NCI-H345 treated with DMSO at 0.1 percent for 48 hours (cell line): Measurements from ENCODE around the gene ZNF675.
"Not testable (repeated sequence)": the region's sequence is repeated elsewhere in the genome, so short reads cannot be mapped to it uniquely, and the experiment has no call there.

Experiments
- DNase-seq: peaks from one replicate; lab custom pipeline; 2025; ENCODE audit not compliant: unreplicated experiment; lab: John Stamatoyannopoulos, UW

Gene ZNF675

GRCh38 chr19:23686621-23687423 lies at the start of gene ZNF675:
ZNF675 (minus strand) TSS chr19:23687212; CDS start chr19:23687033, 179 bp downstream.
- DNase-seq = peak; percentile 78

GRCh38 chr19:23730729-23731465 lies 43.9 kb upstream of the ZNF675 start:
- DNase-seq = not testable (repeated sequence)

GRCh38 chr19:23724161-23724560 lies 37.1 kb upstream of the ZNF675 start:
- DNase-seq = not testable (repeated sequence)

- DNase-seq = no peak
Measured at GRCh38 chr19:23718802-23719201, 31.8 kb upstream of the ZNF675 start.

- DNase-seq = no peak
Measured at GRCh38 chr19:23716792-23717191, 29.8 kb upstream of the ZNF675 start.

GRCh38 chr19:23709347-23709746 lies 22.3 kb upstream of the ZNF675 start:
- DNase-seq = no peak

GRCh38 chr19:23706657-23707056 lies 19.6 kb upstream of the ZNF675 start:
- no peak for DNase-seq

- no peak for DNase-seq
Measured at GRCh38 chr19:23699521-23699860, 12.5 kb upstream of the ZNF675 start.

GRCh38 chr19:23698711-23699520 lies 11.9 kb upstream of the ZNF675 start:
- peak; percentile 25 for DNase-seq

- not testable (repeated sequence) for DNase-seq
Measured at GRCh38 chr19:23692937-23693336, 5.9 kb upstream of the ZNF675 start.

- no peak for DNase-seq
Measured at GRCh38 chr19:23673132-23673531, 13.9 kb downstream of the ZNF675 start.

GRCh38 chr19:23668606-23669005 lies 18.4 kb downstream of the ZNF675 start:
- not testable (repeated sequence) for DNase-seq

GRCh38 chr19:23665651-23666410 lies 21.2 kb downstream of the ZNF675 start:
- DNase-seq = no peak

- DNase-seq = not testable (repeated sequence)
Measured at GRCh38 chr19:23649817-23650216, 37.2 kb downstream of the ZNF675 start.
